Measurements from ENCODE around the gene AP3S2. TPM values are rescaled to one million over a fixed set of nuclear protein-coding genes. Genes with fewer than 3 reads are reported as not detected.
"Not testable (repeated sequence)": the region's sequence is repeated elsewhere in the genome, so short reads cannot be mapped to it uniquely, and the experiment has no call there.

Gene AP3S2
- polyA plus RNA-seq, 1 experiment, result 23.5 TPM

GRCh38 chr15:89857673-89858072 is 36.1 kb downstream of the AP3S2 start:
- H3K27me3 ChIP-seq (ENCODE audit: control insufficient read depth, insufficient read depth, low read length), result no peaks in the 10 kb centered on the region
- ChIA-PET CTCF (interaction anchor here (0.8 kb wide), 1 partner anchor 9 kb away, joined by 3 read pairs; no protein-coding TSS in a partner anchor), POLR2A (no interaction called here)
- no peaks in the 10 kb centered on the region for H3K36me3 ChIP-seq (ENCODE audit: control insufficient read depth, insufficient read depth, low read length)
- no peak for TF ChIP-seq CTCF (IDR thresholded peaks at IDR 0.05; ENCODE audit: insufficient read depth, low read depth, low read length)
- DNase-seq (ENCODE audit: low read depth), result no peak
- H3K4me3 ChIP-seq (ENCODE audit: low read depth, low read length), result no peak overlapping the region

- H3K36me3 ChIP-seq (ENCODE audit: control insufficient read depth, insufficient read depth, low read length), result no peaks in the 10 kb centered on the region
- ChIA-PET CTCF (no interaction called here), POLR2A (no interaction called here)
- H3K4me3 ChIP-seq (ENCODE audit: low read depth, low read length), result no peak overlapping the region
- DNase-seq (ENCODE audit: low read depth), result no peak
- no peaks in the 10 kb centered on the region for H3K27me3 ChIP-seq (ENCODE audit: control insufficient read depth, insufficient read depth, low read length)
- no peak for TF ChIP-seq CTCF (IDR thresholded peaks at IDR 0.05; ENCODE audit: insufficient read depth, low read depth, low read length)
Measured at GRCh38 chr15:89855948-89856347, 37.8 kb downstream of the AP3S2 start.

- H3K4me3 ChIP-seq (ENCODE audit: low read depth, low read length); DNase-seq (ENCODE audit: low read depth); POLR2A ChIA-PET; H3K27me3 ChIP-seq (ENCODE audit: control insufficient read depth, insufficient read depth, low read length); H3K36me3 ChIP-seq (ENCODE audit: control insufficient read depth, insufficient read depth, low read length); CTCF ChIA-PET: not testable (repeated sequence)
Measured at GRCh38 chr15:89854863-89855262, 38.9 kb downstream of the AP3S2 start.

- no peak overlapping the region for H3K4me3 ChIP-seq (ENCODE audit: low read depth, low read length)
- CTCF ChIA-PET, result interaction anchor here (0.8 kb wide), 1 partner anchor 92 kb away, joined by 3 read pairs; no protein-coding TSS in a partner anchor
- no peaks in the 10 kb centered on the region for H3K36me3 ChIP-seq (ENCODE audit: control insufficient read depth, insufficient read depth, low read length)
- POLR2A ChIA-PET, result no interaction called here
- no peak for TF ChIP-seq CTCF (IDR thresholded peaks at IDR 0.05; ENCODE audit: insufficient read depth, low read depth, low read length)
- DNase-seq (ENCODE audit: low read depth), result no peak
- H3K27me3 ChIP-seq (ENCODE audit: control insufficient read depth, insufficient read depth, low read length), result no peaks in the 10 kb centered on the region
Measured at GRCh38 chr15:89852342-89852995, 41.3 kb downstream of the AP3S2 start.

GRCh38 chr15:89851673-89852341 is 42.0 kb downstream of the AP3S2 start:
- no peaks in the 10 kb centered on the region for H3K36me3 ChIP-seq (ENCODE audit: control insufficient read depth, insufficient read depth, low read length)
- CTCF ChIA-PET, result interaction anchor here (0.8 kb wide), 1 partner anchor 91 kb away, joined by 3 read pairs; no protein-coding TSS in a partner anchor
- H3K27me3 ChIP-seq (ENCODE audit: control insufficient read depth, insufficient read depth, low read length), result no peaks in the 10 kb centered on the region
- POLR2A ChIA-PET, result no interaction called here
- H3K4me3 ChIP-seq (ENCODE audit: low read depth, low read length), result no peak overlapping the region
- no peak for TF ChIP-seq CTCF (IDR thresholded peaks at IDR 0.05; ENCODE audit: insufficient read depth, low read depth, low read length)
- no peak for DNase-seq (ENCODE audit: low read depth)

Data from BJ (cell line).